Stimulated activated CD4-positive, alpha-beta T cell treated with anti-CD3 and anti-CD28 coated beads, Interleukin-4, amount 100 ng/mL, for 48 hours (primary cell): ENCODE measurements around the gene TCEA2.
A peak's percentile ranks its signal among the peaks of the same experiment; 100 is the strongest.
"Not testable (repeated sequence)": the region's sequence is repeated elsewhere in the genome, so short reads cannot be mapped to it uniquely, and the experiment has no call there.

Experiments
- DNase-seq, 2 donors: peaks; one replicate each; pipeline ENCODE4 v3.0.0-alpha.2; 2020; ENCODE audit warnings: low read depth in 2 of 2

TCEA2 gene

DNA sequence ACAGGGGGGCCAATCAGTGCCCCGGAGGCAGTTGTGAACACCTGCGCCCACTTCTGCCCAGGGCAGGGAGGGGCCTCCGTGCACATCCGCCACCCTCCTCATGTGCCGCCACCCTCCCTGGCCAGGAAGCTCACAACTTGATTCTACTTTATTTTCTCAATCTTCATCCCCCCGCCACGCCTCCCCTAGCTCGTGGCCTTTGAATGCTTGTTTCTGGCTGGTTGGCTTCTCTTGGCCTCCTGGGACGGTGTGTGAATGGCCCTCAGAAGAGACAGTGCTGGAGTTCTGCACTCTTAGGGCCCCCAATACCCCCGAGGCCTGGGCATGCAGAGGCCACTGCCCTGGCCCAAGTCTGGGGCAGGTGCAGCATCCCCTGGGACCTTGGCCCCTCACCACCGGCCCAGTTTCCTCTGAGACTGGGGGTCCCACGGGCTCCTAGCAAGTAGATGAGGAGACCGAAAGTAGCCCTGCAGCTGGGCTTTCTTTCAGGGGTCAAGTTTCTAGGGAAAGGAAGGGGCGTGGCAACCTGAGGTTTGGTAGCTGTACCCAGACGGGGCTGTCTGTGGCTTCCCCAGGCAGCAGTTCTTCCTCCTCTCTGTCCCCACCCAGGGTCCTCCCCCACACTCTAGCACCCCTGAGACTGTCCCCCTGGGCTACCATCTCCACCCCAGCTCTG, 15.0 kb downstream of the TCEA2 start:
- DNase-seq: no peak

DNA sequence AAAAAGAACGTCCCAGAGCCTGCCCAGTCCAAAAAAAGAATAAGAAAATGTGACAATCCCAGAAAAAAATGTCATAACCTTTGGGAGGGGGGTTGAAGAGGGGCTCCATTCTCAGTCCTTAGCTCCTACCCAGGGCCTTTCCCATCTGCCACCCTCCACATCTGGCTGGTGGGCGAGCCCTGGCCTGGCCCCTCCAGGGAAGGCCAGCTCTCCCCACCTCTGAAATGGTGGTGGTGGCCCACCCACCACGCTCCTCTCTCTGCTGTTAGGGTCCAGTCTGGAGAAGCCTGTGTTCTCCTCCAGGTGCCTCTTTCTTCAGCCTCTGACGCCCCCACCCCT, 15.9 kb downstream of the TCEA2 start:
- DNase-seq: no peak

DNA sequence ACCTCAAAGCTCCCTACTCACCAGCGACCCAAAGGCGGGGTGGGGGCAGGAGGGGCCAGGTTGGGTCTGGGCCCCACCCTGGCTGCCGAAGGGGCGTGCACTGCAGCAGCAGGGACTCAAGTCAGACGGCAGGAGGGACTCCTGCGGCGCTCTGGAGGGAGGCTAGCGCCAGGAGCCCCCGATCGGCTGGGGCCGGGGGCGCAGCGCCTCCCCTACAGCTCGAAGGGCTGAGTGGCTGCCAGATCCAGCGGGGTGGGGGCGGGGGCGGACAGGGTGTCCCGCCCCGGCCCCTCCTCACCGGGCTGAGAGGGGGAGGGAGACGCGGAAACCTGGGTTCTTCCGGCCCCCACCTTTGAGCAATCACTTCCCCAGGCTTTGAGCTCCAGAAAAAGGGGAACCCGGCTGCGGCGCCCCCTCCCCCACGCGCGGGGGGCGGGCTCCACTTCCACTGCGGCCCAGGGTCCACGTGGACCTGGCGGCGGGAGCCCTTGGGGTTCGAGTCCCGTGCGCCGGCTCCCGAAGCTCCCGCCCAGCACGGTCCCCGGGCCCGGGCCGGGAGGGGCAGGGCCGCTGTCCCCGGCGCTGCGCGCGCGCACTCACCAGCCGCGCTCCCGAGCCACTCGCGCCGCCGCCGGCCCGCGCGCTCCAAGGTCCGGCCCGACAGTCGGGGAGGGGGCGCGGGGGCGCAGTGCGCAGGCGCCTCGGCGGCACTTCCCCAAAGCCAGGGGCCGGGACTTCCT, 16.4 kb downstream of the TCEA2 start, which contains the start of gene RGS19:
Gene RGS19, minus strand, starts transcription at position 246 of the 740 bp plus-strand sequence. CDS start 2,632 bp downstream, outside the sequence.
- peak in 1 of 2 donors; percentile 67 for DNase-seq

DNA sequence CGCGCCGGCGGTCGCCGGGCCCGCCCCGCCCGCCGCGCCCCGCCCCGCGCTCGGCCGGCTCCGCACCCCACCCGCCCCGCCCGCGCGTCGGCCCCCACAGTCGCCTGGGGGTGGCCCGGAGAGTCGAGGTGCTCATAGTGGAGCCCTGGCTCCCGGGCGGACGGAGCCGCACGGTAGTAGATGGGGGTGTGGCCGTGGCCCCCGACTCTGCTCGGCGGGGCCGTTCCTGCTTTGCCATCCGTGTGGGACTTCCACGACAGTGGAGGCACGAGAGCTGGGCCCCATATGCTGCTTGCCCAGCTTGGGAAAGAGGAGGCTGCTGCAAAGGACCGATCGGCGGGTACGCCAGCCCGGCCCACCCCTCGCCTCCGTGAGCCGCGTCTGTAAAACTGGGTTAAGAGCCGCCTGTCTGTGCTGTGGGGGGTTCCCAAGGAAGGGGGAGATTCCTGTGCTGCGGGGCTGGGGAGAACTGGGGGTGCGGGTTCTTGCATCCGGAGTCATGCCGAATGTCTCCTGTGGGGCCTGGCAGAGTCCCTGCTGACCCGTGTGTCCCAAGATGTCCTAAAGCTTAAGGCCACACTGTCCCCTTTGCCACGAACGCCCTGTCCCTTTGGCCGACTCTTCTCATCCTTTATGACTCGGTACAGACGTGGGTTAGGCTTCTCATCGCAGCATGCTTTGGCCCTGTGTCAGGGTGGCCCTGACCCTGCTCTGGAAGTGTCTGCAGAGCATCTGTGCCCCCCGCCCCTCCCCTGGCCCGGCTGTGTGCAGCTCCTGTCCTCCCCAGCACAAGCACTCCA, 17.2 kb downstream of the TCEA2 start, which contains the start of gene OPRL1:
Gene OPRL1, plus strand, starts transcription at position 70 of the 800 bp plus-strand sequence. CDS start 12,639 bp downstream, outside the sequence.
- DNase-seq: no peak

DNA sequence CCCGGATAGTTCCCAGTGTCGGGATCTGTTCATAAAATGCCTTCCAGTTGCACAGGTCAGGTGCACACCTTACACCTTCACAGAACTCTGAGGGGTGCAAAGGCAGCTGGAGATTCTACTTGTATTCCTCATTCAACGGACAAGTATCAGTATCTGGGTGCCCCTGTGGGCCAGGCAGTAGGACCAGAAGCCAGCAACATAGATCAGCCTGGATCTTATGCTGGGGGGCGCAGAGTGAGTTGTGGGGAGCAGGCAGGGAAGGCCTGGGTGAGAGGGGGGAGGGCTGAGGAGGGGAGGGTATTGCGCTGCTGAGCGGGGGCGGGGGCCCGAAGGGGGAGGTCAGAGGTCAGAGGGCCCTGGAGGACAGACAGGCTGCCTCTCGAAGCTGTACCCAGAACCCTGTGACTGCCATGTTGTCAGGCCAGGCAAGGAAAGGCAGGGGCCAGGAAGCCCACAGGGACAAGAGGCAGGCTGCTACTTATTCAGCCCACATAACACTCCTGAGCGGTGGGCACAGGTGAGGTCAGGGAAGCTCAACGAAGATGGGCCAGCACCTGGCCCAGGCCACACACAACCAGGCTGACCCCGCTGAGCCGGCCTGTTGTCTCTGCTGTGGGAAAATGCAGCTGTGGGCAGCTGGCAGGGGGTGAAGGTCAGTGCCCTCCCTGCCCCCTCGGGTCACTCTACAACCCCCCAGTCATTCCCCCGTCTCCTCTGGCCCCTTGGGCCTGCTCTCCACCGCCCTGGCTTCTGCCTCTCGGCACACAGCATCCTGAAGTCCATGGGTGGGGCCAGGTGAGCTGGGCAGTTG, 18.0 kb downstream of the TCEA2 start:
- DNase-seq: no peak

DNA sequence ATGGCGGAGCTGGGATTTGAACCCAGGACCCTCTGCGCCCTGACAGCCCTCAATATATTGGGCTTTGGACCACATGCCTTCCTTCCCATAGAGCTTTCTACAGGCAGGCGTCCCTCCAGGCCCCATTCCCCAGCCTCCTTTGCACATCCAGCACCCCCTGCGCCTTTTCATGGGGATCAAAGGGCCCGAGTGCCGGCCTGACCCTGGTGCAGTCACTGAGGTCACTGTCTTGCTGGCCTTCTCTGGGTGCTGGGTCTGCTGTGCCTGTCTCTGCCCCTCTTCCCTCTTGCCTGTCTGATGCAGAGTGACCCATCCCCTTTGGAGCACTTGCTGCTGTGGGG, 18.6 kb downstream of the TCEA2 start:
- DNase-seq: no peak

DNA sequence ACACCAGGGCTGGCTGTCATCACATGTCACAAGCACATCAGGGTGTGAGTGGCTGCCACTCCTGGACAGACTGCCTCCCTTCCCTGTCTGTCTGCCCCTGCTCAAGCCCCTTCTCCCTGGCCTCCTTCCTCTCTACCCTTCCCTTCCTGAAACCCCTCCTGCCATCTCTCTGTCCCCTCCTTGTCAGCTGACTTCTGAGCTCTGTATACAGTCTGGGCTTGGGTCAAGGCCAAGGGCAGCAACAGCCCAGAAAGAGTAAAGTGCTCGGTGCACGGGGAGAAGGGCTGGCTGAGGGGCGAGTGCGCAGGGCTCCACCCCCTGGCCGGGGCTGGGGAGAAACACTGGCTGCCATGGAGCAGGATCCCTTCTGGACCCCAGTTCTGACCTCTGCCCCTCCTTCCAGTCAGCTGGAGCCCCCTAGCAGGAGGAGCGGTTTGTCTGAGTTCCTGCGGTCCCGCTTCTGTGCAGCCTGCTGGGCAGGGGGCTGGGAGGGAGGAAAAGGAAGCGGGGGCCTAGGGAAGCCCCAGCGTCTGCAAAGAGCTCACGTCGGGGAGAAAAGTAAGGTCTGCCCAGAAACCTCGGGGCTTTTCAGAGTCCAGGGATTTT, 19.2 kb downstream of the TCEA2 start:
- no peak for DNase-seq

DNA sequence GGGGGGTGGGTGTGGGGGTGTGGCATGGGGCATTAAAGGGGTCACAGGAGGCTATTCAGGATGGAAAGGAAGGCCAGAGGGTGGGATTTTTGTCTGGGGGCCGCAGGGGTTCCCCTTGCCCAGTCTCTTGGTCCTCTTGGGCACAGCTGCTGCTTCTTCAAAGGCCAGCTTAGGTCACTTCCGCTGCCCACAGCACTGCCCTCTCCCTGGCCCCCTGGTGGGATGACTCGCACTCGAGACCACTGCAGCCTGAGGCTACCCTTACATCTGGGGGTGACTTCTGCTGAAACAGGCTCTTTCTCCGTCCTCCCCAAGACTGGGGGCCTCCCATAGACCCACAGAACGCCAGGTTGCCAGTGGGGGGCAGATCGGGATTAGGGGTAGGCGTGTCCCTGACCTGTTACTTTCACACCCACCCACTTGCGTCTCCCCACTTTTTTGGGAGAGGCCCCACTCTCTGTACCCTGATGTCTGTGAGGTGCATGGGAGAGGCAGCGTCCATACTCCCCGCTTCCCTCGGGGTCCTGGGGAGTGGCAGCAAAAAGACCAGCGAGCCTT, 19.9 kb downstream of the TCEA2 start:
- DNase-seq: no peak

DNA sequence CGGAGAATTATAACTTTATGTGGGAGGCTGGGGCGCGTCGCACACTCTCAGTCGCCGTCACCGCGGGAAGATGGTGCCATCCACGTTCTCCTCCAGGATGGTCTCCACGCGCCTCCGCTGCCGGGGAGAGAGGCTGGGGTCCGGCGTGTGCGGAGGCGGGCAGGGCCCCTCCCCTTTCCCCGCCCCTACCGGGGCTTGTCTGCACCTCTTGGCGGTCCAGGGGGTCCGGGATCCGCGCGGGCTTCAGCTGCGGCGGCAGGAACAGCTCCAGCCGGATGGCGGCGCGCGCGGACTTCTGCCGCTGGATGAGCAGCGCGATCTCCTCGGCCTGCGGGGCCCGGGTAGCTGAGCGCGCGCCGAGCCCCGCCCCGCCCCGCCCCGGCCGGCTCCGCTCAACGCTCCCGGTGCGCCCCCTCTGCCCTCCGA, 20.4 kb downstream of the TCEA2 start:
- DNase-seq: peak; percentile 53 to 66

DNA sequence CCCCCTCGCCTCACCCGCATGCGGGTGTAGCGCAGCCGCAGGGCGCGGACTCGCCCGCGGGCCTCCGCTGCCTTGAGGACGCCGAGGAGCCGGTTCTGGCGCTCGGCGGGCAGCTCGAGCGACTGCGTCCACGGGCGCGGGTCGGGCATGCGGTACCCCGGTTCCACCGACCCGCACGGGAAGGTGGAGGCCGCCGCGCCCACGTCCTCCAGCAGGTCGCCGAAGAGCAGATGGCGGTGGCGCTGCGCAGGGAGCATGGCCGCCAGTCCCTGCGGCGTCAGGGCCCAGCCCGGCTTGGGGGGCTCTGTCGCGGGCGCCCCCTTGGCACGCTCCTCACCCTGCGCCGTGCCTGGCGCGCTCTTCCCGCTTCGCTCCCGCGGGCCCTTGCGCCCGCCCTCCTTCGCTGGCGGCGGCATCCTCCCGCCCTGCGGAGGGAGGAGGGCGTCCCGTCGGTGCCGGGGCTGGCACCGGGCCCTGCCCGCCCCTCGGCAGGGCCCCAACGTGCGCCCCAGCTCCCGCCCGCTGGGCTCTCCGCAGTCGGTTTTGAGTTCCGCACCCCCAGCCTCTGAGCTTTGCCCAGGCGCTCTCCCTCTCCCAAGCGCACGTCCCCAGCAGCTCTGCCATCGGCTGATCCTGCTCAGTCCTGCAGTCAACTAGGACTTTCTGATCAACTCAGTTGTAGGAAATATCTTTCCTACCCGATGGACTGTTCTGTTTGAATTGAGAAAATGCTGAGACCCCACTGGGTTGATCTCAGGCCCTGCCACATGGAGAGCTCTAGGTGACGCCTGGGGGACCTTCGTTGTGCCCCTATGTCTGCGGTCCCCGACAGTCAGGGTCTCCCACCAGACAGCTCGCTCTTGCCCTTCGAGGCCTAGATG, 21.0 kb downstream of the TCEA2 start, which contains the start of gene LKAAEAR1:
Gene LKAAEAR1, minus strand, starts transcription at position 595 of the 881 bp plus-strand sequence. Its CDS starts 179 bp downstream, at position 416.
- DNase-seq: no peak

DNA sequence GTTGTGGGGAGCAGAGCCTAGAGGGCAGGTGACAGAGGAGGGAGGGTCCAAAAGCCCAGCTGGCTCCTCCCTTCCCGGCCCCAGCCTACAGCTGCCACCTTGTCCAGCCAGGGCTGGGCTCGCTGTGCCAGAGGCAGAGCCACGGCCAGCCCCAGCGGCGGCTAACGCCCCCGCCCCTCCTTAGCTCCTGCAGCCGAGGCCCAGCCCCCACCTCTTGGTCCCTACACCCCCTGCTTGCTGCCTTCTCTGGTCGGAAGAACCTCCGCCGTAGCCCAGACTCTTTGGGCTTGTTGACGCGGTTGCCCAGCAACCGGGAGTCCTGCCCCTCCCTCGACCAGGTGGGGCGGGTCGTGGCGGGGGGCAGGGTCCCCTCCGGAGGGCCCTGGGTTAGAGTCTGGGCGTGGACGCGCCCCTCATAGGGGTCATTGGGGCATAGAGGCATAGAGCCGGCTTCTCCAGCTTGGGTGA, 21.7 kb downstream of the TCEA2 start:
- DNase-seq: no peak

DNA sequence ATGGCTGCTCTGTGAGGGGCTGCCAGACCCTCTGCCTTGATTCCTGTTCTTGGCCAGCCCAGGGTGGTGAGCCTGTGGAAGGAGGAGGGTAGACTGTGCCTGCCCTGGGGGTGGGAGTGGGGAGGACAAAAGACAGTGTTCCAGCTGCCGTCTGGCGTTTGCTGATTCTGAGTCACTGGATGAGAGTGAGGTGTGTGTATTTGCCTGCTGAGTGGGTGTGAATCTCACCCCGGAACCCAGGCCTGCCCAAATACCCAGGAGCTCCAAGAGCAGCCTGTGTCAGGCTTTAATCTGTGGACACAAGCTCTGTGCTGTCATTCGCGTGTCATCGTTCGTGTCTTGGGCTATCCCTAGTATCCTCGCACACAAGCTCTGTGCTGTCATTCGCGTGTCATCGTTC, 23.8 kb downstream of the TCEA2 start:
- DNase-seq: no peak

DNA sequence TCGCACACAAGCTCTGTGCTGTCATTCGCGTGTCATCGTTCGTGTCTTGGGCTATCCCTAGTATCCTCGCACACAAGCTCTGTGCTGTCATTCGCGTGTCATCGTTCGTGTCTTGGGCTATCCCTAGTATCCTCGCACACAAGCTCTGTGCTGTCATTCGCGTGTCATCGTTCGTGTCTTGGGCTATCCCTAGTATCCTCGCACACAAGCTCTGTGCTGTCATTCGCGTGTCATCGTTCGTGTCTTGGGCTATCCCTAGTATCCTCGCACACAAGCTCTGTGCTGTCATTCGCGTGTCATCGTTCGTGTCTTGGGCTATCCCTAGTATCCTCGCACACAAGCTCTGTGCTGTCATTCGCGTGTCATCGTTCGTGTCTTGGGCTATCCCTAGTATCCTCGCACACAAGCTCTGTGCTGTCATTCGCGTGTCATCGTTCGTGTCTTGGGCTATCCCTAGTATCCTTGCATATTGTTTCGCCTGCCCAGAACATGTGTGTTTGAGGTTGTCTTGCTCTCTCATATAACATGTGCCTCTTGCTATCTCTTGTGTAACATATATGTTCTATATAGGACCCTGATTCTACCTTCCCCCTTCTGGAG, 24.3 kb downstream of the TCEA2 start:
- not testable (repeated sequence) for DNase-seq

DNA sequence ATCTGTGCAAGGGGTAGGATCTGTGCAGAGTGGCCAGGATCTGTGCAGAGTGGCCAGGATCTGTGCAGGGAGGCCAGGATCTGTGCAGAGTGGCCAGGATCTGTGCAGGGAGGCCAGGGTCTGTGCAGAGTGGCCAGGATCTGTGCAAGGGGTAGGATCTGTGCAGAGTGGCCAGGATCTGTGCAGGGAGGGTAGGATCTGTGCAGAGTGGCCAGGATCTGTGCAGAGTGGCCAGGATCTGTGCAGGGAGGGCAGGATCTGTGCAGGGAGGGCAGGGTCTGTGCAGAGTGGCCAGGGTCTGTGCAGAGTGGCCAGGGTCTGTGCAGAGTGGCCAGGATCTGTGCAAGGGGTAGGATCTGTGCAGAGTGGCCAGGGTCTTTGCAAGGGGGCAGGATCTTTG, 25.6 kb downstream of the TCEA2 start:
- not testable (repeated sequence) for DNase-seq

DNA sequence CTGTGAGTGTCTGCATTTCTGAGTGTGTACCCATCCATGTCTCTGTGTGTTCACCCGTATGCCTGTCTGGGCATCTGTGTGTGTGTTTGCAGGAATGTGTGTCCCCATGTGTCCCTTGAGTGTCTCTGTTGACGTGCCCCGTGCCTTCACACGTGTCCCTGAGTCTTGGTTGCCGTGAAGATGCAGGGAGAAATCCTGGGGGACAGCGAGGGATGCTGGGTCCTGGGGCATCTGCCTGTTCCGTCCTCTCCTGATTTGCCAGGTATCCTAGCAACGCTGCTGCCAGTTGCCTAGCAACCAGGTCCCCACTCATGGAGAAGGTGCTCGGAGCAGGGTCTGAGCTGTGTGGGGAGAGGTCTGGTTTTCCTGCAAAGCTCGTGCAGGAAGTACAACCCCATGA, 27.2 kb downstream of the TCEA2 start:
- DNase-seq: no peak

DNA sequence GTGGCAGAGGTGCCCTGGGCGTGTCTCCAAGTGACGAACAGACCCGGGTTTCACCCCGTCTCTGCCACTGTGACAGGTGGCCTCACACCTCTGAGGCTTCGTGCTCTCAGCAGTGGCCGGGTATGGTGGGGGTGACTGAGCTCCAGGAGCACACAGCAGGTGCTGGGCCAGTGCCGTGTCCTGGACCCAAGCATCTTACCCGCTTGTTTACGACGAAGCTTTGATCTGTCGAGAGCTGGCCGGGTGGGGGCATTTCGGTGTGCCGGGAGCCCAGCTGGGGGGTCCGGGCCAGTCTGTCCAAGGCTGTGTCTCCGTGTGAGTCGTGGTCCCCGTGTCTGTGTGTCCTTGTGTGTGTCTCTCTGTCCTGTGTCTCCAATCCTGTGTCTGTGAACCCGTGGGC, 28.3 kb downstream of the TCEA2 start:
- no peak for DNase-seq

DNA sequence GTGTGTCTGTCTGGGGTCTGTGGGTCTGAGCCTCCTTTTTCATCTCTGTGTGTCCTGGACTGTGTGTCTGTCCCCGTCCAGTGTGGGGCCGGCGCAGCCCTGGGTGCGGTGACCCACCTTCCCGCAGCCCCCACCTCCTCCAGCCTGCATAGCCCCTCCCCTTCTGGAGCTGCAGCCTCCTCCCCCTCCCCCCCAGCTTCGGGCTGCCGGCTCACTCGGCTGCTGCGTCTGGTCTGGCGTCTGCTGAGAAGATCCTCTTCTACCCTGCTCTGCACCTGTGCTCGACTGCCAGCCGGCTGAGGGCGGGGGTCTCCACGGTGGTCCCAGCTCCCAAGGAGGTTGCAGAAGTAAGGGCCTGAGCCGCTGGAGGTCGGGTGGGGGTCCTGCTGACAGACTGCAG, 28.8 kb downstream of the TCEA2 start:
- no peak for DNase-seq

DNA sequence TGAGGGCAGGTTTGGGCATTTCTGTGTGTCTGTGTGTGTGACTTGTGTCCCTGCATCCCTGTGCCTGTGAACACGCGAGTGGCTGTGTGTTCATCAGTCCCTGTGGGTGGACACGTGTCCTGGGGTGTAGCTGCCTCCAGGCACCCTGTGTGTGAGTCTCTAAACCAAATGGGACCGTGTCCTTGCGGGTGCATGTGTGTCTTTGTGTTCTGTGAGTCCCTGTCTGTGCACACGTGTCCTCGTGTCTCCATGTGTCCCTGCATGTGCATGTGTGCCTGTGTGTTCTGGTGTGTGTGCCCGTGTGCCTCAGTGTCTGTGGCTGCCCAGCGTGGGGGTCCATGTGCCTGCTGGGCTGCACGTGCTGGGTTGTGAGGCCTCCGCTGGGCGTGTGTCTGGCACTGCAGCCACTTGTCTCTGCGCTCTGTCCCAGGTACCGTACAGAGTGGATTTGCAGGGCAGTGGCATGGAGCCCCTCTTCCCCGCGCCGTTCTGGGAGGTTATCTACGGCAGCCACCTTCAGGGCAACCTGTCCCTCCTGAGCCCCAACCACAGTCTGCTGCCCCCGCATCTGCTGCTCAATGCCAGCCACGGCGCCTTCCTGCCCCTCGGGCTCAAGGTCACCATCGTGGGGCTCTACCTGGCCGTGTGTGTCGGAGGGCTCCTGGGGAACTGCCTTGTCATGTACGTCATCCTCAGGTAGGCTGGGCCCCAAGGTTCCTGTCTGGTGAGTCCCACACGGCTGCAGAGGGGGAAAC, 29.4 kb downstream of the TCEA2 start:
- DNase-seq: no peak
